SKM-1 (cell line): ENCODE measurements around the gene GMNN.
"Not testable (repeated sequence)": the region's sequence is repeated elsewhere in the genome, so short reads cannot be mapped to it uniquely, and the experiment has no call there.

Experiments
- DNase-seq: peaks from one replicate; lab custom pipeline; 2025; ENCODE audit not compliant: unreplicated experiment; lab: John Stamatoyannopoulos, UW

GMNN gene

GRCh38 chr6:24761193-24761835 is 13.4 kb upstream of the GMNN start:
- no peak for DNase-seq

GRCh38 chr6:24761851-24762250 is 12.9 kb upstream of the GMNN start:
- DNase-seq = no peak

- DNase-seq = no peak
Measured at GRCh38 chr6:24763578-24763977, 11.2 kb upstream of the GMNN start.

GRCh38 chr6:24764833-24765828 is 9.6 kb upstream of the GMNN start:
- DNase-seq = not testable (repeated sequence)

- DNase-seq = not testable (repeated sequence)
Measured at GRCh38 chr6:24765968-24766367, 8.8 kb upstream of the GMNN start.

GRCh38 chr6:24766680-24767462 is 7.9 kb upstream of the GMNN start:
- DNase-seq = no peak

GRCh38 chr6:24768361-24768760 is 6.4 kb upstream of the GMNN start:
- no peak for DNase-seq

- no peak for DNase-seq
Measured at GRCh38 chr6:24775520-24776058, 852 bp downstream of the GMNN start.

GRCh38 chr6:24777227-24777626 is 2.5 kb downstream of the GMNN start:
- DNase-seq = no peak

GRCh38 chr6:24778121-24778520 is 3.4 kb downstream of the GMNN start:
- DNase-seq = no peak

- no peak for DNase-seq
Measured at GRCh38 chr6:24778878-24779277, 4.1 kb downstream of the GMNN start.

GRCh38 chr6:24779416-24780016 is 4.8 kb downstream of the GMNN start:
- no peak for DNase-seq

- DNase-seq = no peak
Measured at GRCh38 chr6:24780206-24780605, 5.5 kb downstream of the GMNN start.

GRCh38 chr6:24788031-24788665 is 13.4 kb downstream of the GMNN start:
- no peak for DNase-seq

- no peak for DNase-seq
Measured at GRCh38 chr6:24795106-24795505, 20.4 kb downstream of the GMNN start.

- no peak for DNase-seq
Measured at GRCh38 chr6:24796616-24797290, 22.0 kb downstream of the GMNN start.

- no peak for DNase-seq
Measured at GRCh38 chr6:24797596-24798216, 23.0 kb downstream of the GMNN start.

GRCh38 chr6:24798740-24799540 is 24.2 kb downstream of the GMNN start, which contains the start of gene ARMH2:
TSS of gene ARMH2 (minus strand) at chr6:24798917. CDS start at chr6:24798857, 60 bp downstream.
- DNase-seq = no peak
